ENCODE measurements around the gene RNF212B. TPM values are rescaled to one million over a fixed set of nuclear protein-coding genes. Genes with fewer than 3 reads are reported as not detected.
"Not testable (repeated sequence)": the region's sequence is repeated elsewhere in the genome, so short reads cannot be mapped to it uniquely, and the experiment has no call there.

Gene RNF212B
- total and polyA plus RNA-seq, 2 experiments from 2014 or later = not detected

- WGBS, 2 experiments (ENCODE audit: low coverage in 1 of 2, low lambda C conversion rate in 2 of 2, missing lambda C conversion rate in 2 of 2) = 85 to 87% methylated on average over 7 of the region's 7 CpGs
- Histone ChIP-seq H3K9me2 (ENCODE audit: insufficient read depth) (no peaks in the 10 kb centered on the region), H3K27ac (no peak overlapping the region), H2AFZ (no peak overlapping the region), H3K4me2 (ENCODE audit: unreplicated experiment) (no peak overlapping the region), H3F3A (ENCODE audit: insufficient read depth) (no peaks in the 10 kb centered on the region), H3K27me3 (replicated peaks; ENCODE audit: insufficient read depth) (no peaks in the 10 kb centered on the region), H3K9ac (no peak overlapping the region), H3K9me3 (ENCODE audit: low read depth) (no peaks in the 10 kb centered on the region), H3K79me2 (ENCODE audit: insufficient read depth) (no peaks in the 10 kb centered on the region), H4K20me1 (ENCODE audit: insufficient read depth) (no peaks in the 10 kb centered on the region), H3K4me3 (no peak overlapping the region), H3K4me1 (ENCODE audit: insufficient read depth) (no peaks in the 10 kb centered on the region), H3K36me3 (ENCODE audit: low read depth) (no peaks in the 10 kb centered on the region)
- in situ Hi-C loops (cut with MboI) = no loop called here
- no peak for DNase-seq
- TF ChIP-seq EZH2 (IDR thresholded peaks at IDR 0.05; ENCODE audit: insufficient read depth, poor library complexity, severe bottlenecking) (no peak), EZH2phosphoT487 (IDR thresholded peaks at IDR 0.05; ENCODE audit: insufficient read depth, low read depth) (no peak)
These were observed 31.5 kb downstream of the RNF212B start for GRCh38 chr14:23269193-23269592.

- no peak overlapping the region for H3K4me2 ChIP-seq (ENCODE audit: unreplicated experiment)
- H3K9me3 ChIP-seq (ENCODE audit: low read depth) = no peaks in the 10 kb centered on the region
- no peak for TF ChIP-seq EZH2phosphoT487 (IDR thresholded peaks at IDR 0.05; ENCODE audit: insufficient read depth, low read depth)
- no peak for TF ChIP-seq EZH2 (IDR thresholded peaks at IDR 0.05; ENCODE audit: insufficient read depth, poor library complexity, severe bottlenecking)
- DNase-seq = no peak
- H3K9me2 ChIP-seq (ENCODE audit: insufficient read depth) = no peaks in the 10 kb centered on the region
- no peaks in the 10 kb centered on the region for H3K27me3 ChIP-seq (replicated peaks; ENCODE audit: insufficient read depth)
- H3F3A ChIP-seq (ENCODE audit: insufficient read depth) = no peaks in the 10 kb centered on the region
- no peak overlapping the region for H2AFZ ChIP-seq
- in situ Hi-C loops (cut with MboI) = no loop called here
- 92 to 100% methylated on average over 2 of the region's 2 CpGs for WGBS, 2 experiments (ENCODE audit: low coverage in 1 of 2, low lambda C conversion rate in 2 of 2, missing lambda C conversion rate in 2 of 2)
- H3K27ac ChIP-seq = no peak overlapping the region
- H3K79me2 ChIP-seq (ENCODE audit: insufficient read depth) = peaks cover 4% of the 10 kb centered on the region; the same call in 1 of the 2 replicates
- no peaks in the 10 kb centered on the region for H4K20me1 ChIP-seq (ENCODE audit: insufficient read depth)
- no peaks in the 10 kb centered on the region for H3K36me3 ChIP-seq (ENCODE audit: low read depth)
- no peaks in the 10 kb centered on the region for H3K4me1 ChIP-seq (ENCODE audit: insufficient read depth)
- H3K4me3 ChIP-seq = no peak overlapping the region
- no peak overlapping the region for H3K9ac ChIP-seq
These were observed 37.7 kb downstream of the RNF212B start for GRCh38 chr14:23275412-23275811.

- H3K4me1 ChIP-seq (ENCODE audit: insufficient read depth) = no peaks in the 10 kb centered on the region
- H2AFZ ChIP-seq = no peak overlapping the region
- H3K27me3 ChIP-seq (replicated peaks; ENCODE audit: insufficient read depth) = no peaks in the 10 kb centered on the region
- TF ChIP-seq EZH2phosphoT487 (IDR thresholded peaks at IDR 0.05; ENCODE audit: insufficient read depth, low read depth) (no peak), EZH2 (IDR thresholded peaks at IDR 0.05; ENCODE audit: insufficient read depth, poor library complexity, severe bottlenecking) (no peak)
- no peaks in the 10 kb centered on the region for H4K20me1 ChIP-seq (ENCODE audit: insufficient read depth)
- H3K27ac ChIP-seq = no peak overlapping the region
- no peak overlapping the region for H3K9ac ChIP-seq
- no peak overlapping the region for H3K4me2 ChIP-seq (ENCODE audit: unreplicated experiment)
- H3K4me3 ChIP-seq = no peak overlapping the region
- in situ Hi-C loops (cut with MboI) = no loop called here
- H3K36me3 ChIP-seq (ENCODE audit: low read depth) = no peaks in the 10 kb centered on the region
- whole genome bisulfite sequencing, 2 experiments (ENCODE audit: low coverage in 1 of 2, low lambda C conversion rate in 2 of 2, missing lambda C conversion rate in 2 of 2) = 94 to 97% methylated on average over 3 of the region's 3 CpGs
- H3K9me3 ChIP-seq (ENCODE audit: low read depth) = no peaks in the 10 kb centered on the region
- peaks cover 8% of the 10 kb centered on the region; the same call in 1 of the 2 replicates for H3K79me2 ChIP-seq (ENCODE audit: insufficient read depth)
- DNase-seq = no peak
- H3F3A ChIP-seq (ENCODE audit: insufficient read depth) = no peaks in the 10 kb centered on the region
- no peaks in the 10 kb centered on the region for H3K9me2 ChIP-seq (ENCODE audit: insufficient read depth)
These were observed 39.5 kb downstream of the RNF212B start for GRCh38 chr14:23277189-23277588.

GRCh38 chr14:23277928-23278327, 40.2 kb downstream of the RNF212B start:
- WGBS, 2 experiments (ENCODE audit: low coverage in 1 of 2, low lambda C conversion rate in 2 of 2, missing lambda C conversion rate in 2 of 2) = 97 to 100% methylated on average over 6 of the region's 6 CpGs
- H3K27ac ChIP-seq; H3K9me3 ChIP-seq (ENCODE audit: low read depth); H3K4me1 ChIP-seq (ENCODE audit: insufficient read depth); H3K4me3 ChIP-seq; H2AFZ ChIP-seq; DNase-seq; H3K79me2 ChIP-seq (ENCODE audit: insufficient read depth); H3K27me3 ChIP-seq (replicated peaks; ENCODE audit: insufficient read depth); H3K4me2 ChIP-seq (ENCODE audit: unreplicated experiment); H3K9me2 ChIP-seq (ENCODE audit: insufficient read depth); H3K36me3 ChIP-seq (ENCODE audit: low read depth); in situ Hi-C loops (cut with MboI); H4K20me1 ChIP-seq (ENCODE audit: insufficient read depth); H3K9ac ChIP-seq; H3F3A ChIP-seq (ENCODE audit: insufficient read depth): not testable (repeated sequence)

GRCh38 chr14:23281247-23281646, 43.5 kb downstream of the RNF212B start:
- TF ChIP-seq EZH2 (IDR thresholded peaks at IDR 0.05; ENCODE audit: insufficient read depth, poor library complexity, severe bottlenecking) (no peak), EZH2phosphoT487 (IDR thresholded peaks at IDR 0.05; ENCODE audit: insufficient read depth, low read depth) (no peak)
- no peak for DNase-seq
- Histone ChIP-seq H3K9ac (no peak overlapping the region), H3K36me3 (ENCODE audit: low read depth) (no peaks in the 10 kb centered on the region), H3K4me3 (no peak overlapping the region), H3K4me2 (ENCODE audit: unreplicated experiment) (no peak overlapping the region), H3K4me1 (ENCODE audit: insufficient read depth) (peaks cover 9% of the 10 kb centered on the region; the same call in 1 of the 2 replicates), H3K79me2 (ENCODE audit: insufficient read depth) (peaks cover 29% of the 10 kb centered on the region), H3K27ac (no peak overlapping the region), H2AFZ (no peak overlapping the region), H3K9me3 (ENCODE audit: low read depth) (no peaks in the 10 kb centered on the region), H3K27me3 (replicated peaks; ENCODE audit: insufficient read depth) (no peaks in the 10 kb centered on the region), H4K20me1 (ENCODE audit: insufficient read depth) (no peaks in the 10 kb centered on the region), H3F3A (ENCODE audit: insufficient read depth) (no peaks in the 10 kb centered on the region), H3K9me2 (ENCODE audit: insufficient read depth) (no peaks in the 10 kb centered on the region)
- 96 to 97% methylated on average over 6 of the region's 6 CpGs for WGBS, 2 experiments (ENCODE audit: low coverage in 1 of 2, low lambda C conversion rate in 2 of 2, missing lambda C conversion rate in 2 of 2)
- in situ Hi-C loops (cut with MboI) = no loop called here
